DMS 273 (cell line): ENCODE measurements around the gene ZSCAN5A.
"Not testable (repeated sequence)": the region's sequence is repeated elsewhere in the genome, so short reads cannot be mapped to it uniquely, and the experiment has no call there.

Experiments used
- DNase-seq: peaks from one replicate; lab custom pipeline; 2025; ENCODE audit not compliant: unreplicated experiment; lab: John Stamatoyannopoulos, UW

The ZSCAN5A gene

DNA sequence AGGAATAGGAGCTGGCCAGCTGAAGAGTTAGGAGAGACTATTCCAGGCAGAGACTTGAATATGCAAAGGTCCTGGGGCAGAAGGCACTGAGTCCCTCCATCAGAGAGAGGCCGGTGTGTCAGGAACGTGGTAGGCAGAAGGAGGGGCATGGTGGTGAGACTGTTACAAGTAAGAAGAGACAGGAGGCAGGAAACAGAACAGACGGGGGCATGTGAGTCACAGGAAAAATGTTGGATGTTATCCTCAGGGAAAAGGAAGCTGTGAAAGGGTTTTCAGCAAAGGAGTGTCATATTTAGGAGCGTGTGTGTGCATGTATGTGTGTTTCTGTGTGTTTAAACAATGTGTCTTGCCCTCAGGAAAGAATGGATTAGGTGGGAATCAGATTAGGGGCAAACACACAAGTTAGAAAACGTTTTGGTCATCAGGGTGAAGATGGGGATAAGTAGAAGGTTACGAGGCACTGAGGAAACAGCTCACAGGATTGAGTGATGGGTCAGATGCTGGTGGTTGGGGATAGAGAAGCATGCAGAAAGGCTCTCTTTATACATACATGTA, 41.0 kb downstream of the ZSCAN5A start:
- no peak for DNase-seq

DNA sequence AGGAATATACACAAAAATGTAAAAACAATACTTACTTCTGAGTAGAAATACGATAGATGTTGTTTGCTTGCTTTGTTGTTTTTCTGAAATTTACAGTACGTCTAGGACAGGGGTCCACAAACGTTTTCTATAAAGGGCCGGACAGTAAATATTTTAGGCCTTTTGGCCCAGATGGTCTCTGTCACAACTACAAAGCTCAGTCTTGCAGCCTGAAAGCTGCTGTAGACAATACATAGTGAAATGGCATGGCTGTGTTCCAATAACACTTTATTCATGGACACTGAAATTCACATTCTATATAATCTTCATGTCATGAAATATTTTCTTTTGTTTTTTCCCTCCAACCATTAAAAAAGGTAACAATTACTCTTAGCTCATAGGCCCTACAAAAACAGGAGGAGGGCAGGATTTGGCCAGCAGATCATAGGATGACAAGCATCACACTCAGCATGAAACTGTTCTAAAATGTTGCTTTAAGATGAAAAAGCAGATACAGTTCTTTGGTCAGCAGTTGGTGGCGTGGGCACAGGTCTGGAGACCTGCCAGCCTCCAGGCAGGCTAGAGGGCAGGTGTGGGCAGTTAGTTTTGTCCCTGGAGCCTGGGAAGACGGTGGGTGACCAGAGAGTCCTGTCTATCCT, 42.4 kb downstream of the ZSCAN5A start, which contains the start of gene EDDM13:
EDDM13 (plus strand) TSS at position 588 of the 638 bp plus-strand sequence. CDS start 87 bp downstream, outside the sequence.
- no peak for DNase-seq

DNA sequence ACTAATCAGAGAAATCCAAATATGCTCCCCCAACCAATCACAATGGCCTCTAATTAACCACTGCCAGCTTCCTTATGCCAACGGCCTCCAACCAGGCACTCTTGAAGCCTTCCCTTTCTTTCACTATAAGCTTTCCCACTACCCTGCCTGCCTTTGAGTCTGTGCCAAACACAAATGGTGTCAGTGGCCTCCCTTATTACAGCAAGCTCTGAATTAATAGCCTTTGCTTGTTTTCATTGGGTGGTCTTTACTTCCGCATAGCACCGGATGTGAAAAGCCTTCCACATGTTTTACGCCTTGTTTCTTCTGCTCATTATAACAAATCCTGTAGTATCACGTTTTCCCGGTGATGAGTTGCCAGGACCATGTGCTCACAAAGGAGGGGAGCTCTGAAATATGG, 43.5 kb downstream of the ZSCAN5A start:
- no peak for DNase-seq

DNA sequence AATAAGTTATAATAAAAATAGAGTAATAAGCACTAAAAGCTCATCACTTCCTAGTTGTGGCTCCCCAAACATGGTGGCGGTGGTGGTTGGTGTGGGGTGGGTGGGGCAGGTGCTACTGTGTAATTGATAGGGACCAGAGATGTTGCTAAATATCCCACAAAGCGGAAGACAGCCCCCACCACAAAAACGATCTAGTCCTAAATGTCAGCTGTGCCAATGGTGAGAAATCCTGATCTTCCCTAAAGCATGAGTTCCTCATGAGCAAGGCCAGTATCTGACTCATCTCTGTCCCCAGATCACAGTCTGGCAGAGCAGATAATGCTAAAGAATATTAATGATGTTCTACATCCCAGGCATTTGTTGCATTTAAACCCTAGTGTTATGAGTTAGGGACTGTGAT, 44.0 kb downstream of the ZSCAN5A start:
- no peak for DNase-seq

DNA sequence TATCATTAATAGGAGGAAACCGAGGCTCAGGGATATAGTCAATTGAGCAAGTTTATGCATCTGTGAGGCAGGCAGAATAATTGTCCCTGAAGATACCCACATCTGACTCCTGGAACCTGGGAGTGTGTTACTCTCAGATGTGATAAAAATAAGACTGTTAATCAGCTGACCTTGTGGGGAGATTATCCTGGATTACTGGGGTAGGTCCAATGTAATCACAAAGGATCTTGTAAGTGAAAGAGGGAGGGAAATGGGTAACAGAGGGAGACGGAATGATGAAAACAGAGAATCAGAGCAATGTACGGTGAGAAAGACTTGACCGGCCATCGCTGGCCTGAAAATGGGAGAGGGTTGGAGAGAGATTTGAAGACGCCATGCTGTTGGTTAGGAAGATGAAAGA, 45.3 kb downstream of the ZSCAN5A start:
- no peak for DNase-seq

DNA sequence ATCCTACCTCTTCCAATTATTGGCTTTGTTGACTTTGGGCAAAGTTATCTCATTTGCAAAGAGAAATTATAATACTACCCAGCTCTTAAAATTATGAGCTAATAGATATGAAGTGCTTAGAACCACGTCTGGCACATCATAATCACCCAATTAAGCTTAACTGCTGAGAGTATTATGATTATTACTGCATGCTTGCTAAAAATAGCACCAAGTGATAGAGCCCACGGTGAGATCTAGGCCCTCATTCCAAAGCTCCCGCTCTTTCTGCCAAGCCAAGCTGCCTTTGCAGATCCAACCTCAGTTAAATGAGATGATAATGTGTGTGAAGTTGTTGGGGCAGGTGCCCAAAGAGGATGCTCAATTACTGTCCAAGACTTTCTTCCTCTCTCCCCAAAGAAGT, 48.6 kb downstream of the ZSCAN5A start:
- DNase-seq, result no peak

DNA sequence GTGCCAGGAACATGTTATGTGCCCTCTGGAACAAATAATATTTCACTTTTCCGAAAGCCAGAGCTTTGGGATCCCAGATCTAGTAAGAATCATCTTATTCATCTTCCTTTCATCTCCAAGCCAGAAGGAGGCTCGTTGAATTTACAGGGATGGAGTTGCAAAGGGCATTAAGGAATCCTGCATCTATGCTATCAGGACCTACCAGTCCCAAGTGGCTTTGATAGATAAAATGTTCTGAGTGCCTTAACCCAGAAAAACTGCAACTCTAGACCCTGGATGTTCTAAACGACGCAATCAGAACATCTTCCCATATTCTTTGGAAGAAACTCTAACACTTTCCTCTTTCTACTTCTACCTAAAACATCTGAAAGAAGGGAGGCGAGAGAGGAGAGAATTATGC, 51.3 kb downstream of the ZSCAN5A start:
- DNase-seq, result no peak

DNA sequence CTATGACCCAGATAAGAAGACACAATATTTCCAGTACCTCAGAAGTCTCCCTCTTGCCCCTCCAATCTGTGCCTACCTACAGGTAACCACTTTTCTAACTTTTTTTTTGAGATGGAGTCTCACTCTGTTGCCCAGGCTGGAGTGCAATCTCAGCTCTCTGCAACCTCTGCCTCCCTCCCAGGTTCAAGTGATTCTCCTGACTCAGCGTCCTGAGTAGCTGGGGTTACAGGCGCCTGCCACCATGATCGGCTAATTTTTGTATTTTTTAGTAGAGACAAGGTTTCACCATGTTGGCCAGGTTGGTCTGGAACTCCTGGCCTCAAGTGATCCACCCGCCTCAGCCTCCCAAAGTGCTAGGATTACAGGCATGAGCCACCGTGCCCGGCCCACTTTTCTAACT, 52.7 kb downstream of the ZSCAN5A start:
- DNase-seq, result not testable (repeated sequence)

DNA sequence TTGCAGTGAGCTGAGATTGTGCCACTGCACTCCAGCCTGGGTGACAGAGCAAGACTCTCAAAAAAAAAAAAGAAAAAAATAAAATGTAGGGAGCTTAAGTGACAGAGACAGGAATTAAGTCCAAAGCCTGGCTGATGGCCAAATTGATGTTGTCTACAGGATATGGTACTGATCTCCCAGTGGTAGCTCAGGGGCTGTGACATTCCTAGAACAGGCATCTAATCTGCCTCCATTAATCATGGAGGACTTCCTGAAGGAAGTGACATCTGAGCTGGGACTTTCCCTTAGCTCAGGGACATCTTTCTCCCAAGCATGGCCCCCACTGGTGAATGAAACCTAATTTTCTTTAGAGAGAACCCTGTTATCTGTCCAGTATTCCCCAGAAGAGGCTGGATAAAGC, 53.5 kb downstream of the ZSCAN5A start:
- no peak for DNase-seq

DNA sequence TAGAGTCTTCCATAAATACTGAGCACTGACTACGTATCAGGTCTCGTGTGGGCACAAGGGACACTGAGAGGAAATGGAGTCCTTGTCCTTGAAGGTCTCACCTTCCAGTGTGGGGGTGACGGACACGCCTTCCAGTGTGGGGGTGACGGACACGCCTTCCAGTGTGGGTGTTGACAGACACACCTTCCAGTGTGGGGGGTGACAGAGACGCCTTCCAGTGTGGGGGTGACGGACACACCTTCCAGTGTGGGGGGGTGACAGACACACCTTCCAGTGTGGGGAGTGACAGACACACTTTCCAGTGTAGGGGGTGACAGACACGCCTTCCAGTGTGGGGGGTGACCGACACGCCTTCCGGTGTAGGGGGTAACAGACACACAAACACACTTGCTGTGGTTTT, 56.4 kb downstream of the ZSCAN5A start:
- no peak for DNase-seq

DNA sequence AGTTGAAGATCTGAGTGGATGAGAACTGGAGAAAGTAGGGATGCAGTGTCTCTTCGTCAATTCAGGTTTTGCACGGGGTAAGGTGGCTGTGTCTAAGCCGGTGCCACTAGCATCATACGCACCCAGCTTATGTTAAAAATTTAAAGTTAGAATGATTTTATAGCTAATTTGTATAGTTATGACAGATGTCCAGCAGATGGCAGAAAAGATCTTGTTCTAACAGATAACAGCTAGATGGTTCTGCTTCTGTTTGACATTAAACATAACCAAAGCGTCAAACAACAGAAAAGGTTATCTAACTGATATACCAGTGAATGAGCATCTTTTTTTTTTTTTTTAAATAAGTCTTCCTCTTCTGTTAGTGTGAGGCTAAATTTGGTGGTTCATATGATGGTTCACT, 60.9 kb downstream of the ZSCAN5A start:
- DNase-seq, result peak; percentile 83

DNA sequence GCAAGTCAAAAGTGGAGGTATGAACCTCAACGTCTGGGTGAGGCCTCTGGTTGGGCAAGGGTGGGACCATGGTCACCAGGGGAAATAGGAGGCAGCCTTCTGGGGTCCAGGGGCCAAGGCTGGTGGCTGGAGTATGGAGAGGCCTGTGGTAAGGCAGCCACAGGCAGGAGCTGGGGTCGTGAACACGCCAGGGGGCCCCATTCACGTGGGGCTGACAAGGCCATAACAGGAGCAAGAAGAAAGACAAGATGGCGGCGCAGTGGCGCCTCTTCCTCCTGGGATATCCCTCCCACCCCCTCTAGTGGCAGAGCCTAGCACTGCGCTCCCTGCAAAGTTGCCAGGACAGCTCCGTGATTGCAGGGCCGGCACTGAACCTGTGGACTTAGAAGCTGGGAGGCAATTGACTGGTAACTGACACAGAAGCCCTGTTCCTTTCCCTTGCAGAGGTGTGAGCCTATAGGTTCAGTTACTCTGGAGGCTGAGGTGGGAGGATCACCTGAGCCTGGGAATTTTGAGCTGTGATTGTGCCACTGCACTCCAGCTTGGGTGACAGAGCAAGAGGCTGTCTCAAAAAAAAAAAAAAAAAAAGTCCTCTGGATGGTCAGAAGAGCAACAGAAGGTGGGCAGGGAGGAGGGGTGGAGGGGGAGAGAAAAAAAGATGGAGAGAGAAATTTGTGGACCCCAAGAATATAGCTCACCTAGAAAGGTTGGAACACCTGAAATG, 61.8 kb downstream of the ZSCAN5A start:
- DNase-seq, result peak; percentile 81

DNA sequence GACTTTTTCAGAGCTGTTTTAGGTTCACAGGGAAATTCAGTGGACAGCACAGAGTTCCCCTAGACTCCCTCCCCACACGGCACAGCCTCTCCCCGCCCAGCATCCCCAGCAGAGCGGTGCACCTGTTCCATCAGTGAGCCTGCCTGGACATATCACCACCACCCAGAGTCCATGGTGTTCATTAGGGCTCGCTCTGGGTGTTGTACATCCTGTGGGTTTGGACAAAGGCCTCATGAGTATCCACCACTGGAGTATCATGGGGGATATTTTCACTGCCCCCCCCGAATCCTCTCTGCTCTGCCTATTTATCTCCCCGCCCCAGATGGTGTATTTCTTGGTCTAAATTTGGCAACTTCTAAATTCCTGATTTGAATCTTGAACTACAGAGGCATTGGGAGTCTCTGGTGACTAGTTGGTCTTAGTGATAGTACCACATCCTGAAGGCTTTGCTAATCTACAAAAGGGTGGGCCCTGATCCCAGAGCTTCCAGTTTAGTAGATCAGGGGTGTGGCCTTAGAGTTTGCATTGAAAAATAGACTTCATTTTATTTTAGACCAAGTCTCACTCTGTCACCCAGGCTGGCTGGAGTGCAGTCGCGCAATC, 65.8 kb downstream of the ZSCAN5A start:
- DNase-seq, result not testable (repeated sequence)

DNA sequence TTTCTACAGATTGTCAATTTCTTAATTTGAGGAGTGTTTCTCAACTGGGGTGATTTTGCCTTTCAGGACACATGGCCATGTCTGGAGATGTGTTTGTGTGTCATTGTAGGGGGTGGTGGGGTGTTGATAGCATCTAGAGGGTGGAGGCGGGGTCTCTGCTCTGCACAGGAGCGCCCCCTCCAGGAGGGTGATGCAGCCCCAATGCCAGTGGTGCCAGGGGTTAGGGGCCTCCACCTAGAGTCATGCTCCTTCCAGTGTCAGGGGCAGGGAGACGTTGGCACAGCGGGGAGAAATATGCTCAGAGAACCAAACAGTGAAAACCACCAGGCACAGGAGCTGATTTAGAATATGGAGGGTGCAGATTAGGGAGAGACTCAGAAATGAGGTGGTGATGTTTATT, 68.9 kb downstream of the ZSCAN5A start:
- DNase-seq, result not testable (repeated sequence)

DNA sequence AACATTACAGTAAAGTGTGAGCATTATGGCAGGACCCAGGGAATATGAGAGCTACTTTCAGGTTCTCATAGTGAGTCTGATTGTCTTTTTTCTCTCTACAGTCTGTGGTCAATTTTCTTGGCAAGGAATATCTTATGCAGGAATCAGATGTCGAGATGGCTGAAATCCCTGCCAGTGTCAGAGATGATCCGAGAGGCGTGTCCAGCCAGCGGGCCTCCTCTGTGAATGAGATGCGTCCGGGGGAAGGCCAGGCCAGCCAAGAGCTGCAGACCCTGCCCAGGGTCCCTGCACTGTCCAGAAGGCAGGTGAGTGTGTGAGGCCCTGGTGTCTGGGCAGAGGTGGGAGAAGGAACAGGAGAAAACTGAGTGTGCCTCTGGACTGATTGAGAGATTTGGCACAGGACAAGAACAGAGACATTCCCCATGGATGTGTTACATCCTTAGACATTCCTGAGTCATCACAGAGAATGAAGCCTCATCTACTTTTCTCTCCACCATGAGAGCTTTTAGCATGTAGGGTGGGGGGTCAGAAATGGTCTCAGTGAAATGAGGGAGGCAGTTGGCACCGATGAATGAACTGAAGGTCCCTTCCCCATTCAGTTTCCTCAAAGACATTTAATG, 69.4 kb downstream of the ZSCAN5A start:
- DNase-seq, result no peak

DNA sequence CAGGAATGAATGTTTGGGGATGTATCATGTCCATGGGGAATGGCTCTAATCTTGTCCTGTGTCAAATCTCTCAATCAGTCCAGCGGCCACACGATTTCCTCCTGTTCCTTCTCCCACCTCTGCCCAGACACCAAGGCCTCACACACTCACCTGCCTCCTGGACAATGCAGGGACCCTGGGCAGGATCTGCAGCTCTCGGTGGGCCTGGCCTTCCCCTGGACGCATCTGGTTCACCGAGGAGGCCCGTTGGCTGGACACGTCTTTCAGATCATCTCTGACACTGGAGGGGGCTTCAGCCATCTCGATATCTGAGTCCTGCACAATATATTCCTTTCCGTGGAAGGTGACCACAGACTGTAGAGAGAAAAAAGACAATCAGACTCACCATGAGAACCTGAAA, 91.2 kb downstream of the ZSCAN5A start:
- DNase-seq, result no peak

DNA sequence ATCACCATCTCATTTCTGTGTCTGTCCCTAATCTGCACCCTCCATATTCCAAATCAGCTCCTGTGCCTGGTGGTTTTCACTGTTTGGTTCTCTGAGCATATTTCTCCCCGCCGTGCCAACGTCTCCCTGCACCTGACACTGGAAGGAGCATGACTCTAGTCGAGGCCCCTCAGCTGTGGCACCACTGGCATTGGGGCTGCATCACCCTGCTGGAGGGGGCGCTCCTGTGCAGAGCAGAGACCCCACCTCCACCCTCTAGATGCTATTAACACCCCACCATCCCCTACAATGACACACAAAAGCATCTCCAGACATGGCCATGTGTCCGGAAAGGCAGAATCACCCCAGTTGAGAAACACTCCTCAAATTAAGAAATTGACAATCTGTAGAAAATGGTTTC, 91.7 kb downstream of the ZSCAN5A start:
- DNase-seq, result no peak

DNA sequence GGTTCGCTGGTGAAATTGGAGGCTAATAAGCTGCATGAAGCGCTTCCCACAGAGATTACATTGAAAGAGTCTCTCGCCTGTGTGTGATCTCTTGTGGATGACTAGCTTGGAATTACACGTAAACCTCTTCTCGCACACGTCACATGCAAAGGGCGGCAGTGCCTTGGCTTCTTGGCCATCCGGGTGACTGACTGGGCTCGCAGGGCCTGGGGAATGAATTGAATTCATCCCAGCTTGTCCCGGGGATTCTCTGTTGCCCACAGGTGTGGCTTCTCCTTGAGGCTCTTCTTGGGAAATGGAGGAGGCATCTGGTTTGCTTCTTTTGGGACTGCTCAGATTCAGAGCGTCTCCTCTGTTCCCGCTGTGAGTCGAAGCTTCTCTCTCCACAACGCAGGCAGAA, 92.8 kb downstream of the ZSCAN5A start:
- DNase-seq, result no peak

DNA sequence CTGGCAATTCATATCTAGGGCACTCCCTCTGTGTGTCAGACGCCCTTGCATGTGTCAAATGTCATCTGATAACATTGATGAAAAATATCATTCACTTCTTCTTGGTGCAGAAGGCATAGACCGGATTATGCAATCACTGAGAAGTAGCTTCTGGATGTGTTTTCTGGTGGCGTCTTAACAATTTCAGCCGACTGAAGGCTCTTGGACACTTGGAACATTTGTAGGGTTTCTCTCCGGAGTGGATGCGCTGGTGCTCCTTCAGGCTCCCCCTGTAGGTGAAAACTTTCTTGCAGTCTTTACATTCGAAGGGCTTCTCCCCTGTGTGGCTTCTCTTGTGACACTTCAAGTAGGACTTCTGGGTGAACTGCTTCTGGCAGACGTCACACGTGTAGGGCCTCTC, 93.2 kb downstream of the ZSCAN5A start:
- peak; percentile 35 for DNase-seq

DNA sequence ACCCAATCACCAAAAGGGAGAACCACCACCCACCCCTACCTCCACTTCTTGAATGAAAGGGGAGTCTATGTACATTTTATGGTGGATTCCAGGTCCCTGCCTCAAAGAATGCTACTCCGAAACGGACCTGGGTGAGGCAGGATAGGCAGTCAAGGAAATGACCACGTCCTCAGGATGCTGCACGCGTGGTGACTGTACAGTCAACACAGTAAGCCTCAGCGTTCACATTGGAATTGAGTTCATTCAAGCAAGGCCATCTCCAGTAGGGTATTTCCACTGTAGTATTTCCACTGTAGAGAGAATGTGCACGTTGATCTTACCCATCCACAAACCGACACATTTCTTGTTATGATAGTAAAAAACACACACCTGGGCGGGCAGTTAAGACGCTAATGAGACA, 95.7 kb downstream of the ZSCAN5A start:
- DNase-seq, result no peak
